ENCODE data around the gene AGPAT3. TPM values are rescaled to one million over a fixed set of nuclear protein-coding genes. Genes with fewer than 3 reads are reported as not detected.

The AGPAT3 gene
- total RNA-seq, 4 donors from 2014 or later, result 40.6 to 80.5 (median 65.3) TPM

DNA sequence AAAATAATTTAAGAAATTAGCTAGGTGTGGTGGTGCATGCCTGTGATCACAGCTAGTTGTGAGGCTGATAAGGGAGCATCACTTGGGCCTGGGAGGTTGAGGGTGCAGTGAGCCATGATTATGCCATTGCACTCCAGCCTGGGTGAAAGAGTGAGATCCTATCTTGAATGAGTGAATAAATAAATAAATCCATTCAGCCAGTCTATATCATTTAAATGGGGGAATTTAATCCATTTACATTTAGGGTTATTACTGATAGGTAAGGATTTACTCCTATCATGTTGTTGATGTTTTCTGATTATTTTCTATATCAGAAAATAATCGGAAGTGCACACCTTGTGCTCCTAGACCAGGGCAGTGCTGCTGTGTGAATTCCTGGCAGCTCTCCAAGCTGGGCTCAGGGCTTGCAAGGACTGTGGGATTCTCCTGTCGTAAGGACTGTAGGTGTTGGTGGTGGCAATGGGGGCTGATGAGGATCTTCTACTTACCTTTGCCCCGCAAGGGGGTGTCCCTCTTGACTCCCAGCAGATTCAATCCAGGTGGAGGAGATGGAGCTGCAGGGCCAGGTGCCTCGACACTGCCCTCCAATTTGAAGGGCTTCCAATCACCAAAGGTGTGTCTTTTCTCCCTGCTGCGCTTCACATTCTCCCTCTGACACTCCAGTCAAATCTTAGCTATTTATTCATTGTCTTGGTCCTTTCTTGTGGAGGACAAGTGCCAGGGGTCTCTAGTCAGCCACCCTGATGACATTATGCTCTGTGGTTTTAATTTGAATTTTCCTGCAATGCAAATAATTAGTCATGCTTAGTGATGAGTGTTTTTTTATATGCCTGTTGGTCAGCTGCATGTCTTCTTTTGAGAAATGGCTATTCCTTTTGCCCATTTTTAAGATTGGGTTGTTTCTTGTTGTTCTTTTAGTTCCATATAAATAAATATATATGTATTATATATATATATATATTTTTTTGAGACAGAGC lies 133.0 kb downstream of the AGPAT3 start:
- DNase-seq, result no peak
- Histone ChIP-seq H3K4me1 (no peaks in the 10 kb centered on the region), H3K4me3 (replicated peaks in 1 of 3) (no peak overlapping the region), H3K36me3 (no peaks in the 10 kb centered on the region), H3K27me3 (no peaks in the 10 kb centered on the region), H3K27ac (no peak overlapping the region), H3K9me3 (no peaks in the 10 kb centered on the region)
- WGBS, 2 donors, result 82 to 83% methylated on average over 5 of the region's 5 CpGs
- TF ChIP-seq POLR2A (IDR thresholded peaks at IDR 0.05) (no peak), CTCF (IDR thresholded peaks at IDR 0.05) (no peak)
- intact Hi-C loops (cut with DNase I), result no loop called here

DNA sequence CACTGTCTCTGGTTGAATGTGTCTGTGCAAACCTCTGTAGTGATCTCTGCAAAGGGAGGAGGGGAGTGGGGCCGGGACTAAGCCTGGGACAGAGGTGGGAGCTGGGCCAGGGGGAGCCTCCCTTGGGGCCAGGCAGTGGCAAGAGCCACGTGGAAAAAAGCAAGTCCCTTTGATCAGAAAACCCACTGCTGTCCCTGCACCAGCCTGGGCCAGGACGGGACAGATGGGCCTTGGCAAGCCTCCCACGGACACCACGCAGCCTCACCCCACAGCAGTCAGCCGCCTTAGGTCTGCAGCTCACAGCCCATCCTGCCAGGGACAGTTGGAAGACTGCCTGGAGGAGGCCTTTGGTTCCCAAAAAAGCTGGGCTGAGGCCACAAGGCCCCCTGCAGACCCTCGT lies 135.3 kb downstream of the AGPAT3 start:
- Histone ChIP-seq H3K9me3 (no peaks in the 10 kb centered on the region), H3K4me3 (replicated peaks in 1 of 3) (no peak overlapping the region), H3K27me3 (no peaks in the 10 kb centered on the region), H3K4me1 (no peaks in the 10 kb centered on the region), H3K27ac (no peak overlapping the region), H3K36me3 (no peaks in the 10 kb centered on the region)
- intact Hi-C loops (cut with DNase I), result no loop called here
- 53% methylated on average over 3 to 7 of the region's 7 CpGs for WGBS, 2 donors
- no peak for DNase-seq
- no peak for TF ChIP-seq CTCF (IDR thresholded peaks at IDR 0.05)
- no peak for TF ChIP-seq POLR2A (IDR thresholded peaks at IDR 0.05)

GRCh38 chr21:44002511-44002910 lies 137.5 kb downstream of the AGPAT3 start:
- H3K27me3 ChIP-seq, result no peaks in the 10 kb centered on the region
- H3K36me3 ChIP-seq, result no peaks in the 10 kb centered on the region
- H3K4me3 ChIP-seq (replicated peaks in 1 of 3), result no peak overlapping the region
- DNase-seq, result no peak
- intact Hi-C loops (cut with DNase I), result no loop called here
- H3K4me1 ChIP-seq, result no peaks in the 10 kb centered on the region
- 87 to 96% methylated on average over 10 of the region's 10 CpGs for WGBS, 2 donors
- no peak overlapping the region for H3K27ac ChIP-seq
- H3K9me3 ChIP-seq, result no peaks in the 10 kb centered on the region
- TF ChIP-seq POLR2A (IDR thresholded peaks at IDR 0.05) (no peak), CTCF (IDR thresholded peaks at IDR 0.05) (no peak)

GRCh38 chr21:44003307-44003966 lies 138.4 kb downstream of the AGPAT3 start:
- H3K36me3 ChIP-seq, result no peaks in the 10 kb centered on the region
- H3K4me3 ChIP-seq (replicated peaks in 1 of 3), result no peak overlapping the region
- 91 to 97% methylated on average over 5 of the region's 5 CpGs for WGBS, 2 donors
- intact Hi-C loops (cut with DNase I), result no loop called here
- TF ChIP-seq CTCF (IDR thresholded peaks at IDR 0.05) (no peak), POLR2A (IDR thresholded peaks at IDR 0.05) (no peak)
- no peaks in the 10 kb centered on the region for H3K9me3 ChIP-seq
- no peak overlapping the region for H3K27ac ChIP-seq
- no peaks in the 10 kb centered on the region for H3K4me1 ChIP-seq
- H3K27me3 ChIP-seq, result no peaks in the 10 kb centered on the region
- no peak for DNase-seq

DNA sequence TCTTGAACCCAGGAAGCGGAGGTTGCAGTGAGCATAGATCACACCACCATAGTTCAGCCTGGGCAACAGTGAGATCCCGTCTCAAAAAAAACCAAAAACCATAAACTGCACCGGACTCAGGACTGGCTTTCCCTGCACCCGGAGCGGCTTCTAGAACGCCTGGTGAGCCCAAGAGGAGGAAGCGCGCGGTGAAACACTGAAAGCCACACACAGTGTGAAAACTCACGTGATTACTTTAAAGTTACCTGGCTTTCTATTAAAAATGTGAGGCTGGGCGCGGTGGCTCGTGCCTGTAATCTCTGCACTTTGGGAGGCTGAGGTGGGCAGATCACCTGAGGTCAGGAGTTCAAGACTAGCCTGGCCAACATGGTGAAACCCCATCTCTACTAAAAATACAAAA lies 140.0 kb downstream of the AGPAT3 start:
- Histone ChIP-seq H3K4me3 (replicated peaks in 1 of 3) (no peak overlapping the region), H3K4me1 (no peaks in the 10 kb centered on the region), H3K9me3 (no peaks in the 10 kb centered on the region), H3K27ac (no peak overlapping the region), H3K27me3 (no peaks in the 10 kb centered on the region), H3K36me3 (no peaks in the 10 kb centered on the region)
- intact Hi-C loops (cut with DNase I), result no loop called here
- DNase-seq, result no peak
- WGBS, 2 donors, result 90 to 93% methylated on average over 13 of the region's 13 CpGs
- TF ChIP-seq POLR2A (IDR thresholded peaks at IDR 0.05), result no peak
- TF ChIP-seq CTCF (IDR thresholded peaks at IDR 0.05), result no peak
